ENCODE measurements around the gene PRKCSH.

GRCh38 chr19:11485245-11485837 is 49.9 kb downstream of the PRKCSH start:
- TF ChIP-seq, protein P1, sequence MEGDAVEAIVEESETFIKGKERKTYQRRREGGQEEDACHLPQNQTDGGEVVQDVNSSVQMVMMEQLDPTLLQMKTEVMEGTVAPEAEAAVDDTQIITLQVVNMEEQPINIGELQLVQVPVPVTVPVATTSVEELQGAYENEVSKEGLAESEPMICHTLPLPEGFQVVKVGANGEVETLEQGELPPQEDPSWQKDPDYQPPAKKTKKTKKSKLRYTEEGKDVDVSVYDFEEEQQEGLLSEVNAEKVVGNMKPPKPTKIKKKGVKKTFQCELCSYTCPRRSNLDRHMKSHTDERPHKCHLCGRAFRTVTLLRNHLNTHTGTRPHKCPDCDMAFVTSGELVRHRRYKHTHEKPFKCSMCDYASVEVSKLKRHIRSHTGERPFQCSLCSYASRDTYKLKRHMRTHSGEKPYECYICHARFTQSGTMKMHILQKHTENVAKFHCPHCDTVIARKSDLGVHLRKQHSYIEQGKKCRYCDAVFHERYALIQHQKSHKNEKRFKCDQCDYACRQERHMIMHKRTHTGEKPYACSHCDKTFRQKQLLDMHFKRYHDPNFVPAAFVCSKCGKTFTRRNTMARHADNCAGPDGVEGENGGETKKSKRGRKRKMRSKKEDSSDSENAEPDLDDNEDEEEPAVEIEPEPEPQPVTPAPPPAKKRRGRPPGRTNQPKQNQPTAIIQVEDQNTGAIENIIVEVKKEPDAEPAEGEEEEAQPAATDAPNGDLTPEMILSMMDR (IDR thresholded peaks at IDR 0.05) = no peak
- no peak for TF ChIP-seq POLR2A (IDR thresholded peaks at IDR 0.05)

Data from esophagus squamous epithelium (tissue), 4 donors.